Esophagus squamous epithelium (tissue), 4 donors: ENCODE results near the gene MAP2K3.

Experiments used
- CTCF ChIP-seq, 6 experiments: fragments of 450-650 bp in 4 of 6; fragments of 200-600 bp in 2 of 6; sonication (generic) in 2 of 6; IDR thresholded peaks; one replicate each; pipeline ENCODE4 v1.5.1; 2016 to 2019; ENCODE audit warnings: antibody characterized with exemption in 6 of 6, mild to moderate bottlenecking in 4 of 6, moderate library complexity in 4 of 6
- POLR2A ChIP-seq, 4 donors: fragments of 450-650 bp; IDR thresholded peaks; one replicate each; pipeline ENCODE4 v1.6.1; 2017; ENCODE audit warnings: antibody characterized with exemption in 4 of 4, mild to moderate bottlenecking in 4 of 4, moderate library complexity in 3 of 4

DNA sequence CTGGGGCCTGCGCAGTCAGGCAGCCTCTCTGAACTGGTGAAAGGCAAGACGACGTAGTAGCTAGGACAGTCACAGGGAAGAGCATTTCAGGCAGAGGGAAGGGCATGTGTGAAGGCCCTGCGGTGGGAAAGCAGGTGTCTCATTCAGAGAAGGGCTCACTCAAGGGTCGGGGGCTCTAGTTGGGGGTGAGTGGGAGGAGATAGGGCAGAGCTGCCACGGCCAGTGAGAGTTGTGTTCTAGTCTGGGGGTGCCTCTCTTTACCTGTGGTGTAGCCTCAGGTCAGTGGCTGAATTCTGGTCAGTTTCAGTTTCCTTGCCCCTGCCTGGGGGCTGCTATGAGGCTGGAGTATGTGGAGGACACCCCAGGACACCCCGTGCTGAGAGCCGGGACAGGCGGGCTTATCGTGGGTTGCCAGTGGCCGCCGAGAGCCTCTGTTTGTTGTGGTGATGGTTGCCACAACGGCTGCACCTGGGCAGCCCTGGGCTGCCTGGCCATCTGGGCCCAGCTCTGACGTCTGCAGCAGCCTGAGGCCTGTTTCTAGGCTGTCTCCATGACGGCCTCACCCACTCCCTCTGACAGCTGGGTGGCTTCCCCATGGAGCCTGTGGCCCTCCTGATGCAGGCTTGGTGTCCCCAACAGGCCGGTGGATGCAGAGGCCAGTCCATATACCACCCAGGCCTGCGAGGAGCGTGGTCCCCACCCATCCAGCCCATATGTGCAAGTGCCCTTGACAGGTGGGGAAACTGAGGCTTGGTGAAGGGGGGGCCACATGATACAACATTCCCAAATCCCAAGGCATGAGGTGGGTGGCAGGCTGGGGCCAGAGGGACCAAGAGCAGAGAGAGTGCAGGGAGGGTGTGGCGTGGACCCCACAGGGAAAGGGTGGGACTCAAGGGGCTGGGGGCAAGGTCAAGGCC, 10.8 kb downstream of the MAP2K3 start:
- TF ChIP-seq CTCF (IDR thresholded peaks at IDR 0.05) (no peak), POLR2A (IDR thresholded peaks at IDR 0.05) (no peak)
